Measurements from ENCODE around the gene ROBO1.

DNA sequence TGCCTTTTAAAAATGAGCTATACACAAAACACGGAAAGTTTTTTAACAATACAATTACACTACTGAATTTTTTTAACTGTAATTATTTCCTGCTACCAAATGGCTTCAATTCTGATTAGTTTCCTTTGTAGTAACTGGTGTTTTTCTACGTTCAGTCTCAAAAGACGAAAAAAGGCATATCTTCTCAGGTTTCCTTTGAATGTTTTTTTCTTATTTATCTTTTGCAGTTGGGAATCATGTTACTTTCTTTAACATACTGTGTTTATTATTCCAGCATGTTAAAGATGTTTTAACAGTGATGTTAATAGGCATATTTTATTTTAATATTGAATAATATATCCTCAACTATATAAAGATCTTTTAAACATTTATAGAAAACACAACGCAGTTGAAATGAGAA is 1055.5 kb downstream of the ROBO1 start:
- TF ChIP-seq CTCF (IDR thresholded peaks at IDR 0.05) (no peak), ZFX (IDR thresholded peaks at IDR 0.05; ENCODE audit: borderline replicate concordance) (no peak)
